Measurements from ENCODE around the gene CFAP92.

CFAP92 gene

DNA sequence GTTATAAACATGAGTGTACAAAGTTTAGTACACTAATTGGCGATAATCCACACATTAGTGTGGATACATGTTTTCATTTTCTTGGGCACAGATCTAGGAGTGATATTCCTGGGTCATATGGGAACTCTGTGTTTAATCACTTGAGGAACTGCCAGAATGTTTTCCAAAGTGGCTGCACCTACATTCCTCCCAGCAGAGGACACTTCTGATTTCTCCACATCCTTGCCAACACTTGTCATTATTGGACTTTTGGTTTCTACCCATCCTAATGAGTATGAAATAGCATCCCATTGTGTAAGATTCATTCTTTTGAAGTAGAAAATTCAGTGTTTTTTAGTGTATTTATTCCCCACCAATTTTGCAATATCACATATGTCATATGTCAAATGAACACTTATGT, 53.6 kb downstream of the CFAP92 start:
- no peaks in the 10 kb centered on the region for H3F3A ChIP-seq (ENCODE audit: insufficient read depth, low read length)
- no peaks in the 10 kb centered on the region for H3K9me3 ChIP-seq (replicated peaks; ENCODE audit: insufficient read depth, low read length)
- H3K4me1 ChIP-seq (ENCODE audit: low read length) = no peaks in the 10 kb centered on the region
- no peaks in the 10 kb centered on the region for H3K79me2 ChIP-seq (ENCODE audit: low read length)
- no peak overlapping the region for H3K4me3 ChIP-seq (ENCODE audit: low read length)
- H3K36me3 ChIP-seq (replicated peaks; ENCODE audit: insufficient read depth, low read length) = no peaks in the 10 kb centered on the region
- no peak overlapping the region for H3K4me2 ChIP-seq (ENCODE audit: low read depth, low read length)
- H3K9ac ChIP-seq (ENCODE audit: low read length) = no peak overlapping the region
- H2AFZ ChIP-seq (ENCODE audit: low read length) = no peak overlapping the region
- DNase-seq = no peak
- no peaks in the 10 kb centered on the region for H3K27me3 ChIP-seq (replicated peaks; ENCODE audit: insufficient read depth, low read length)
- H4K20me1 ChIP-seq (ENCODE audit: insufficient read depth, low read length) = no peaks in the 10 kb centered on the region
- no peak overlapping the region for H3K27ac ChIP-seq (ENCODE audit: low read length)
- no peaks in the 10 kb centered on the region for H3K9me2 ChIP-seq (replicated peaks; ENCODE audit: insufficient read depth, low read length)
- no peak for TF ChIP-seq EZH2phosphoT487 (IDR thresholded peaks at IDR 0.05; ENCODE audit: low read length)
- TF ChIP-seq CTCF (IDR thresholded peaks at IDR 0.05; ENCODE audit: low read length) = no peak
- TF ChIP-seq EZH2 (optimal IDR thresholded peaks at IDR 0.05; ENCODE audit: low read depth, low read length) = no peak

- TF ChIP-seq EZH2phosphoT487 (IDR thresholded peaks at IDR 0.05; ENCODE audit: low read length) (no peak), EZH2 (optimal IDR thresholded peaks at IDR 0.05; ENCODE audit: low read depth, low read length) (no peak), CTCF (IDR thresholded peaks at IDR 0.05; ENCODE audit: low read length) (no peak)
- Histone ChIP-seq H3K9me2 (replicated peaks; ENCODE audit: insufficient read depth, low read length) (no peaks in the 10 kb centered on the region), H3K27me3 (replicated peaks; ENCODE audit: insufficient read depth, low read length) (peaks cover 7% of the 10 kb centered on the region), H2AFZ (ENCODE audit: low read length) (no peak overlapping the region), H3K9ac (ENCODE audit: low read length) (no peak overlapping the region), H3K9me3 (replicated peaks; ENCODE audit: insufficient read depth, low read length) (no peaks in the 10 kb centered on the region), H3K4me1 (ENCODE audit: low read length) (no peaks in the 10 kb centered on the region), H3K27ac (ENCODE audit: low read length) (no peak overlapping the region), H3F3A (ENCODE audit: insufficient read depth, low read length) (no peaks in the 10 kb centered on the region), H3K4me3 (ENCODE audit: low read length) (no peak overlapping the region), H4K20me1 (ENCODE audit: insufficient read depth, low read length) (no peaks in the 10 kb centered on the region), H3K36me3 (replicated peaks; ENCODE audit: insufficient read depth, low read length) (no peaks in the 10 kb centered on the region), H3K79me2 (ENCODE audit: low read length) (no peaks in the 10 kb centered on the region), H3K4me2 (ENCODE audit: low read depth, low read length) (no peak overlapping the region)
- no peak for DNase-seq
Measured at GRCh38 chr3:128936341-128936740, 57.5 kb downstream of the CFAP92 start.

- H4K20me1 ChIP-seq (ENCODE audit: insufficient read depth, low read length) = no peaks in the 10 kb centered on the region
- no peak overlapping the region for H3K27ac ChIP-seq (ENCODE audit: low read length)
- H3K4me2 ChIP-seq (ENCODE audit: low read depth, low read length) = no peak overlapping the region
- TF ChIP-seq CTCF (IDR thresholded peaks at IDR 0.05; ENCODE audit: low read length) (no peak), EZH2 (optimal IDR thresholded peaks at IDR 0.05; ENCODE audit: low read depth, low read length) (no peak), EZH2phosphoT487 (IDR thresholded peaks at IDR 0.05; ENCODE audit: low read length) (no peak)
- DNase-seq = no peak
- H3K9me3 ChIP-seq (replicated peaks; ENCODE audit: insufficient read depth, low read length) = no peaks in the 10 kb centered on the region
- H3F3A ChIP-seq (ENCODE audit: insufficient read depth, low read length) = no peaks in the 10 kb centered on the region
- H3K79me2 ChIP-seq (ENCODE audit: low read length) = no peaks in the 10 kb centered on the region
- no peak overlapping the region for H3K4me3 ChIP-seq (ENCODE audit: low read length)
- no peaks in the 10 kb centered on the region for H3K36me3 ChIP-seq (replicated peaks; ENCODE audit: insufficient read depth, low read length)
- no peak overlapping the region for H2AFZ ChIP-seq (ENCODE audit: low read length)
- no peaks in the 10 kb centered on the region for H3K4me1 ChIP-seq (ENCODE audit: low read length)
- peaks cover 7% of the 10 kb centered on the region for H3K27me3 ChIP-seq (replicated peaks; ENCODE audit: insufficient read depth, low read length)
- H3K9me2 ChIP-seq (replicated peaks; ENCODE audit: insufficient read depth, low read length) = no peaks in the 10 kb centered on the region
- no peak overlapping the region for H3K9ac ChIP-seq (ENCODE audit: low read length)
Measured at GRCh38 chr3:128935922-128936321, 58.0 kb downstream of the CFAP92 start.

All from MM.1S (cell line).